Suprapubic skin (tissue), 4 donors: ENCODE data around the gene SAP25.

Experiments
- EP300 ChIP-seq: sonication (generic); formaldehyde crosslinking; IDR thresholded peaks from one replicate; pipeline ENCODE4 v1.6.1; 2017; ENCODE audit warnings: antibody characterized with exemption
- POLR2A ChIP-seq, 2 donors: fragments of 450-650 bp; IDR thresholded peaks; one replicate each; pipeline ENCODE4 v1.6.1; 2017; ENCODE audit warnings: antibody characterized with exemption in 2 of 2, mild to moderate bottlenecking in 2 of 2, moderate library complexity in 2 of 2
- POLR2AphosphoS5 ChIP-seq, 3 donors: sonication (generic); formaldehyde crosslinking; IDR thresholded peaks; one replicate each; pipeline ENCODE4 v1.6.1; 2017; ENCODE audit warnings: antibody characterized with exemption in 3 of 3
- TF ChIP-seq, protein P1 (sequence below), 2 donors: fragments of 200-600 bp in 1 of 2; fragments of 450-650 bp in 1 of 2; sonication (generic) in 1 of 2; IDR thresholded peaks; one replicate each; pipeline ENCODE4 v1.5.1; 2016 to 2019; ENCODE audit warnings: antibody characterized with exemption in 2 of 2, mild to moderate bottlenecking in 1 of 2, moderate library complexity in 1 of 2

DNA sequence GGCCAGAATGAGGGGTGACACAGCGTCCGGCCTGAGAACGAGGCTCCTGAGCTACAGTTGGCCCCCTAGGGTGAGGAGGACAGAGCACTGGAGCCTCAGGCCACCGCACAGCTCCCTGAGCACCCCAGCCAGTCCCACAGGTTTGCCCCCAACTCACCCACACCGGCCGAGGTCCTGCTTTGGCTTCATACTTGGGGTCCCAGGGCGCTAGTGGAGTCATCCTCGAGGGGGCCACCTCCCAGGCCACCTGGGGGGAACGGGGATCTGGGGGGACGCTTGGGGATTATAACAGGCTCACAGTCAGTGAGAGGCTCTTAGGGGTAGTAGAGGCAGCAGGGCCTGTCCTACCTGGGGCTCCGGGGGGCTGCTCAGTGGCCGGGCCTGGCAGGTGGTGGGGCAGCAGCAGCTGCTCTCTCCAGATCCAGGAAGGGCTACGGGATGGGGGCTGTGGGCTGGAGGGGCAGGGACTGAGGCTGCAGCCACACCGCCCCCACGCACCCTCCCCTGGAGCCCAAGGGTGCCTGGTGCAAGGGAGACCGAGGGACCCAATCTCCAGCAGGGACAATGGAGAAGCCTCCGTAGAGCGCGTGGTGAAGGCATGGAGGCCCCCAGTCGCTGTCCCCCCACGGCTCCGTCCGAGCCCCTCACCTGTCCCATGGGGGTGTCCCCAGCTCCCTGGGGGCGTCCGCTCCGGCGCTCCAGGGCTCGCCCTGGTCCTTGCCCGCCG lies 588 bp downstream of the SAP25 start:
- TF ChIP-seq POLR2AphosphoS5 (IDR thresholded peaks at IDR 0.05) = no peak
- TF ChIP-seq, protein P1, sequence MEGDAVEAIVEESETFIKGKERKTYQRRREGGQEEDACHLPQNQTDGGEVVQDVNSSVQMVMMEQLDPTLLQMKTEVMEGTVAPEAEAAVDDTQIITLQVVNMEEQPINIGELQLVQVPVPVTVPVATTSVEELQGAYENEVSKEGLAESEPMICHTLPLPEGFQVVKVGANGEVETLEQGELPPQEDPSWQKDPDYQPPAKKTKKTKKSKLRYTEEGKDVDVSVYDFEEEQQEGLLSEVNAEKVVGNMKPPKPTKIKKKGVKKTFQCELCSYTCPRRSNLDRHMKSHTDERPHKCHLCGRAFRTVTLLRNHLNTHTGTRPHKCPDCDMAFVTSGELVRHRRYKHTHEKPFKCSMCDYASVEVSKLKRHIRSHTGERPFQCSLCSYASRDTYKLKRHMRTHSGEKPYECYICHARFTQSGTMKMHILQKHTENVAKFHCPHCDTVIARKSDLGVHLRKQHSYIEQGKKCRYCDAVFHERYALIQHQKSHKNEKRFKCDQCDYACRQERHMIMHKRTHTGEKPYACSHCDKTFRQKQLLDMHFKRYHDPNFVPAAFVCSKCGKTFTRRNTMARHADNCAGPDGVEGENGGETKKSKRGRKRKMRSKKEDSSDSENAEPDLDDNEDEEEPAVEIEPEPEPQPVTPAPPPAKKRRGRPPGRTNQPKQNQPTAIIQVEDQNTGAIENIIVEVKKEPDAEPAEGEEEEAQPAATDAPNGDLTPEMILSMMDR (IDR thresholded peaks at IDR 0.05) = no peak
- no peak for TF ChIP-seq EP300
- TF ChIP-seq POLR2A (IDR thresholded peaks at IDR 0.05) = no peak
